ENCODE measurements around the gene TRIM39. TPM values are rescaled to one million over a fixed set of nuclear protein-coding genes. Genes with fewer than 3 reads are reported as not detected.

Gene TRIM39
- total RNA-seq, 2 donors from 2014 or later: 16.4 to 17.1 TPM

DNA sequence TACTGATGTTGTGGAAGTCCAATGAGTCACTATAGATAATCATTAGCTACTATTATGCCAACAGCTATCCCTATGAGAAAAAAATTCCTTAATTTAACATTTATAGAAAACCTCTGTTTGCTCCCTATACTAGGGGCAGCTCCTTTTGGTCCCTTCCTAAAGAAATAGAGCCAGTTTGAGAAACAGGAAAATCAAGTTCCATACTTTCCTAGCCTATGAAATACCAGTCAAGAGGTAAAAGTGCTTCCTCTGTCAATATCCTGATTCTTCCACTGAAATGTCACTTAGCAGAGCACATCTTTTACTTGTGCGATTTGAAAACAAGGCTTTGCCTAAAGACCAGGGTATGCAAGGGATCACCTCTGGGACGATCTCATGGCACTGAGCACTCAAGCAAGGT lies 14.5 kb upstream of the TRIM39 start:
- no peaks in the 10 kb centered on the region for H3K27me3 Mint-ChIP-seq (ENCODE audit: insufficient read depth)
- no peak overlapping the region for H3K9ac ChIP-seq (ENCODE audit: extremely low read depth, low read length, poor library complexity, severe bottlenecking)

DNA sequence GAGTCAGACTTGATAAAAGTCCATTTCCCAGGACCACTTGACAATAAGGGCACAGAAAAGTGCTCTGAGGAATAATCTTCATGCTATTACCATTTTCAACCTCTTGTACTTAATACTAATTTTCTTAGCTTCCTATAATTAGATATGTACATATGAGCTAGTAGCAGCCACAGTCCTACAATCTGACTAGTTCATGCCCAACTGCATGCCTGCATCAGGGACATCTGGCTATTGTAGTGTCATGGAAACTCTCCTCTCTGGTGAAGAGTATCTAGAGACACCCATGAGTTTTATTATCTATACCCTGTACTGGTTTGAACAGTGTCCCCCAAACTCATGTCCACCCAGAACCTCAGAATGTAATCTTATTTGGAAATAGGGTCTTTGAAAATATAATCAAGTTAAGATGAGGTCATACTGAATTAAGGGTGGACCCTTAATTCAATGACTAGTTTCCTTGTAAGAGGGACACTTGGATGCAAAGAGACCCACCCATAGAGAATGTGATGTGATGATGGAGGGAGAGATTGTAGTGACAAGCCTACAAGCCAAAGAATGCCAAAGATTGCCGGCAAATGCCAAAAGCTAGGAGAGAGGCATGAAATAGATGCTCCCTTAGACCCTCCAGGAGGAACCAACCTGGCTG lies 13.9 kb upstream of the TRIM39 start:
- 96 to 100% methylated on average over 1 of the region's 1 CpG for WGBS, 2 experiments (ENCODE audit: insufficient coverage in 1 of 2, insufficient read length in 1 of 2)
- Mint-ChIP-seq H3K9me3 (no peaks in the 10 kb centered on the region), H3K27ac (no peak overlapping the region), H3K4me1 (peaks cover 5% of the 10 kb centered on the region), H3K36me3 (ENCODE audit: low read depth) (peaks cover 63% of the 10 kb centered on the region), H3K27me3 (ENCODE audit: insufficient read depth) (no peaks in the 10 kb centered on the region), H3K4me3 (no peak overlapping the region)
- H3K4me1 ChIP-seq (ENCODE audit: control insufficient read depth, insufficient read depth, low read length): no peaks in the 10 kb centered on the region
- no peak for DNase-seq
- H3K27ac ChIP-seq (ENCODE audit: low read depth, low read length): no peak overlapping the region
- no peaks in the 10 kb centered on the region for H3K27me3 ChIP-seq (ENCODE audit: control insufficient read depth, insufficient read depth, low read length, poor library complexity, severe bottlenecking)
- H3K36me3 ChIP-seq (ENCODE audit: control insufficient read depth, insufficient read depth, low read length): peaks cover 86% of the 10 kb centered on the region
- TF ChIP-seq, protein P1, sequence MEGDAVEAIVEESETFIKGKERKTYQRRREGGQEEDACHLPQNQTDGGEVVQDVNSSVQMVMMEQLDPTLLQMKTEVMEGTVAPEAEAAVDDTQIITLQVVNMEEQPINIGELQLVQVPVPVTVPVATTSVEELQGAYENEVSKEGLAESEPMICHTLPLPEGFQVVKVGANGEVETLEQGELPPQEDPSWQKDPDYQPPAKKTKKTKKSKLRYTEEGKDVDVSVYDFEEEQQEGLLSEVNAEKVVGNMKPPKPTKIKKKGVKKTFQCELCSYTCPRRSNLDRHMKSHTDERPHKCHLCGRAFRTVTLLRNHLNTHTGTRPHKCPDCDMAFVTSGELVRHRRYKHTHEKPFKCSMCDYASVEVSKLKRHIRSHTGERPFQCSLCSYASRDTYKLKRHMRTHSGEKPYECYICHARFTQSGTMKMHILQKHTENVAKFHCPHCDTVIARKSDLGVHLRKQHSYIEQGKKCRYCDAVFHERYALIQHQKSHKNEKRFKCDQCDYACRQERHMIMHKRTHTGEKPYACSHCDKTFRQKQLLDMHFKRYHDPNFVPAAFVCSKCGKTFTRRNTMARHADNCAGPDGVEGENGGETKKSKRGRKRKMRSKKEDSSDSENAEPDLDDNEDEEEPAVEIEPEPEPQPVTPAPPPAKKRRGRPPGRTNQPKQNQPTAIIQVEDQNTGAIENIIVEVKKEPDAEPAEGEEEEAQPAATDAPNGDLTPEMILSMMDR (conservative IDR thresholded peaks at IDR 0.05): no peak
- peaks cover under 1% of the 10 kb centered on the region for H3K9me3 ChIP-seq (ENCODE audit: control insufficient read depth, low read length)
- H3K9ac ChIP-seq (ENCODE audit: extremely low read depth, low read length, poor library complexity, severe bottlenecking): no peak overlapping the region
- no peak overlapping the region for H3K4me3 ChIP-seq (ENCODE audit: low read length)

More for the DNA sequence above, 14.5 kb upstream of the TRIM39 start:
- Mint-ChIP-seq H3K9me3 (no peaks in the 10 kb centered on the region), H3K4me1 (peaks cover under 1% of the 10 kb centered on the region), H3K27ac (no peak overlapping the region), H3K36me3 (ENCODE audit: low read depth) (peaks cover 66% of the 10 kb centered on the region), H3K4me3 (no peak overlapping the region)
- no peak overlapping the region for H3K4me3 ChIP-seq (ENCODE audit: low read length)
- WGBS, 2 experiments (ENCODE audit: insufficient coverage in 1 of 2, insufficient read length in 1 of 2): 90 to 97% methylated on average over 2 of the region's 2 CpGs
- peaks cover 6% of the 10 kb centered on the region for H3K9me3 ChIP-seq (ENCODE audit: control insufficient read depth, low read length)
- TF ChIP-seq, protein P1 (conservative IDR thresholded peaks at IDR 0.05): no peak
- no peak for DNase-seq
- no peaks in the 10 kb centered on the region for H3K4me1 ChIP-seq (ENCODE audit: control insufficient read depth, insufficient read depth, low read length)
- H3K27me3 ChIP-seq (ENCODE audit: control insufficient read depth, insufficient read depth, low read length, poor library complexity, severe bottlenecking): no peaks in the 10 kb centered on the region
- peaks cover 86% of the 10 kb centered on the region for H3K36me3 ChIP-seq (ENCODE audit: control insufficient read depth, insufficient read depth, low read length)
- H3K27ac ChIP-seq (ENCODE audit: low read depth, low read length): no peak overlapping the region

DNA sequence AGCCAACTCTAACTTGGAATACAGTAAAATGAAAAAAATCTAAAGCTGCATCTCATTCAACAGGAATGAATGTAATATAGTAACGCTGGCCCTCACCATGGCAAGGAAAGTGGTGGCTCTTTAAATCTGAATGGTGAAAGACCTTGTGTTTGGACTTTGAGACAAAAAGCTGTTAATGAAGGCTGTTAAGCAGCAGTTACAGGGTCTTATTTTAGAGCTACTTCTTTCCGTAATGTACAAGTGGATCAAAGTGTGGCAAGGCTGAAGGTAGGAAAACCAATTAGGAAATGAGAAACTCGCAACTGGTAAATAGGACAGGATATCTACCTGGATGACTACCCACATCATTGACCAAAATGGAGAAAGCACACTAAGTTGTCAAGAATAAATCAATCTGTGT lies 11.6 kb upstream of the TRIM39 start:
- TF ChIP-seq, protein P1 (conservative IDR thresholded peaks at IDR 0.05): no peak
- peaks cover 86% of the 10 kb centered on the region for H3K36me3 ChIP-seq (ENCODE audit: control insufficient read depth, insufficient read depth, low read length)
- Mint-ChIP-seq H3K27me3 (ENCODE audit: insufficient read depth) (no peaks in the 10 kb centered on the region), H3K36me3 (ENCODE audit: low read depth) (peaks cover 56% of the 10 kb centered on the region), H3K9me3 (no peaks in the 10 kb centered on the region), H3K4me1 (peaks cover 8% of the 10 kb centered on the region), H3K27ac (no peak overlapping the region), H3K4me3 (no peak overlapping the region)
- WGBS, 2 experiments (ENCODE audit: insufficient coverage in 1 of 2, insufficient read length in 1 of 2): 94 to 98% methylated on average over 3 of the region's 3 CpGs
- no peak for DNase-seq
- H3K4me3 ChIP-seq (ENCODE audit: low read length): no peak overlapping the region
- no peak overlapping the region for H3K9ac ChIP-seq (ENCODE audit: extremely low read depth, low read length, poor library complexity, severe bottlenecking)
- peaks cover 14% of the 10 kb centered on the region for H3K9me3 ChIP-seq (ENCODE audit: control insufficient read depth, low read length)
- no peak overlapping the region for H3K27ac ChIP-seq (ENCODE audit: low read depth, low read length)
- H3K4me1 ChIP-seq (ENCODE audit: control insufficient read depth, insufficient read depth, low read length): no peaks in the 10 kb centered on the region
- H3K27me3 ChIP-seq (ENCODE audit: control insufficient read depth, insufficient read depth, low read length, poor library complexity, severe bottlenecking): no peaks in the 10 kb centered on the region

Measured in endodermal cell (in vitro differentiated cells).